ENCODE measurements around the gene PSMG2.
A peak's percentile ranks its signal among the peaks of the same experiment; 100 is the strongest.

PSMG2 gene

DNA sequence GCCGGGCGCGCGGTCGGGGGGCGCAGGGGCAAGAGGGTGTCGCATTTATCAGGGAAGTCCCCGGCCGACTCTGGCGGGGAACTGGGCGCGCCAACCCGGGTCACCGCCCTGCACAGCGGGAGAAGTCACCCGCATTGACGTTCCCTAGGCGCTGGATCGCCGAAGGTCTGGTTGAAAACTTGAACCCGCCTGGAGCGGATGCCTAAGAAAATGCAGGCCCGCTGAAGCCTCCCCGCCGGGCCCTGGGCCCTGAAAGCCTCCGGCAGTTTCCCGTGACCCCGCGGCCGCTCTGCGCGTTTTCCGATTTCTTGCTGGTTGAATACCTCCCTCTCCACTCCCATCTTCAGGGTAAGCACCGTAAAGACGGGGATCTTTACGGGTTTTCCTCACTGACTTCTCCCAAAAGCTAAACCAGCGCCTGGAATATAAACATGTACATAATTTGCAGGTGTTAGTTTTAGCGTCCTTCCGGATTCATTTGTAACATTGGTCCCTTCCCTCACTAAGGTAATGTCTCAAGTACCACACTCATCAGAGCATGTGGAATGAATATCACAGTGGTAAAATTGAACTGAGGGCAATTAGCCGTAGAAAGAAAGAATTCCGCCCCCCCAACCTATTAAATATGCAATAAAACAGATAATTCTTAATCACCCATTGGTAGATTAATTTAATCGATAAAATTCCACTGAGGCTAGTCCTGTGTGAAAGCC is 44.3 kb upstream of the PSMG2 start:
- in situ Hi-C loops (cut with HindIII; ENCODE audit: low sequenced_read_pairs), result no loop called here

DNA sequence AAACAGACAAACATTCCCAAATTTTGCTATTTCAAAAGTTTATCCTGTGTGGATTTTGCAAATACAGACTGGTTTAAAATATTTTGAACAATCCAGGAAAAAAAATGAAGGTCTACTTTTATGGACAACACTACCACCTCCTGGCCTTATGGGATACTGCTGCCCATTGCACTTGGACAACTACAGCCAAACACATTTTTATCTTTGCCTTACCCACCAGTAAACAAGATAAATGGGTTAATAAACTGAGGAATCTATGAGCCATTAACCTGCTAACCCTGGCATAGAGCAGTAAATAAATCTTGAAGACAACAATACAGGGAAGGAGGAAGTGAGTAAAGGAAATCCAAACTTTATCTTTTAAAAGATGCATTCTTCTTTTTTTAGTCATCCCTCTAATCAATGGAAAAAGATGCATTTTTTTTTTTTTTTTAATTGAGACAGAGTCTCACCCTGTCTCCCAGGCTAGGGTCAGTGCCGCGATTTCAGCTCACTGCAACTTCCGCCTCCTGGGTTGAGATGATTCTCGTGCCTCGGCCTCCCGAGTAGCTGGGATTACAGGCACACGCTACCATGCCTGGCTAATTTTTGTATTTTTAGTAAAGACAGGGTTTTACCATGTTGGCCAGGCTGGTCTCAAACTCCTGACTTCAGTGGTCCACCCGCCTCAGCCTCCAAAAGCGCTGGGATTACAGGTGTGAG is 42.8 kb upstream of the PSMG2 start:
- peak; percentile 74 for DNase-seq (ENCODE audit: low read depth, low spot score)
- H3K4me3 ChIP-seq (ENCODE audit: low read depth, low read length), result no peak overlapping the region
- TF ChIP-seq, protein P1, sequence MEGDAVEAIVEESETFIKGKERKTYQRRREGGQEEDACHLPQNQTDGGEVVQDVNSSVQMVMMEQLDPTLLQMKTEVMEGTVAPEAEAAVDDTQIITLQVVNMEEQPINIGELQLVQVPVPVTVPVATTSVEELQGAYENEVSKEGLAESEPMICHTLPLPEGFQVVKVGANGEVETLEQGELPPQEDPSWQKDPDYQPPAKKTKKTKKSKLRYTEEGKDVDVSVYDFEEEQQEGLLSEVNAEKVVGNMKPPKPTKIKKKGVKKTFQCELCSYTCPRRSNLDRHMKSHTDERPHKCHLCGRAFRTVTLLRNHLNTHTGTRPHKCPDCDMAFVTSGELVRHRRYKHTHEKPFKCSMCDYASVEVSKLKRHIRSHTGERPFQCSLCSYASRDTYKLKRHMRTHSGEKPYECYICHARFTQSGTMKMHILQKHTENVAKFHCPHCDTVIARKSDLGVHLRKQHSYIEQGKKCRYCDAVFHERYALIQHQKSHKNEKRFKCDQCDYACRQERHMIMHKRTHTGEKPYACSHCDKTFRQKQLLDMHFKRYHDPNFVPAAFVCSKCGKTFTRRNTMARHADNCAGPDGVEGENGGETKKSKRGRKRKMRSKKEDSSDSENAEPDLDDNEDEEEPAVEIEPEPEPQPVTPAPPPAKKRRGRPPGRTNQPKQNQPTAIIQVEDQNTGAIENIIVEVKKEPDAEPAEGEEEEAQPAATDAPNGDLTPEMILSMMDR (IDR thresholded peaks at IDR 0.05; ENCODE audit: low read depth, low read length), result peak; percentile 90
- in situ Hi-C loops (cut with HindIII; ENCODE audit: low sequenced_read_pairs), result no loop called here

More for the DNA sequence above, 44.3 kb upstream of the PSMG2 start:
- peak overlapping the region; percentile 62 for H3K4me3 ChIP-seq (ENCODE audit: low read depth, low read length)
- peak; percentile 55 for DNase-seq (ENCODE audit: low read depth, low spot score)
- TF ChIP-seq, protein P1 (IDR thresholded peaks at IDR 0.05; ENCODE audit: low read depth, low read length), result no peak

DNA sequence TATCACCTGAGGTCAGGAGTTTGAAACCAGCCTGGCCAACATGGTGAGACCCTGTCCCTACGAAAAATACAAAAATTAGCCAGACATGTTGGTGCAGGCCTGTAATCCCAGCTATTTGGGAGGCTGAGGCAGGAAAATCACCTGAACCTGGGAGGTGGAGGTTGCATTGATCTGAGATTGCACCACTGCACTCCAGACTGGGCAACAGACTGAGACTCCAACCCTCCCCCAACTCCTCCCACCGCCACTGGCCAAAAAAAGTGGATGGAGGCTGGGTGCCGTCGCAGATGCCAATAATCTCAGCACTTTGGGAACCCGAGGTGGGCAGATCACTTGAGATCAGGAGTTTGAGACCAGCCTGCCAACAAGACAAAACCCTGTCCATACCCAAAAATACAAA is 34.8 kb upstream of the PSMG2 start:
- TF ChIP-seq, protein P1 (IDR thresholded peaks at IDR 0.05; ENCODE audit: low read depth, low read length), result no peak
- in situ Hi-C loops (cut with HindIII; ENCODE audit: low sequenced_read_pairs), result no loop called here
- no peak for DNase-seq (ENCODE audit: low read depth, low spot score)
- no peak overlapping the region for H3K4me3 ChIP-seq (ENCODE audit: low read depth, low read length)

DNA sequence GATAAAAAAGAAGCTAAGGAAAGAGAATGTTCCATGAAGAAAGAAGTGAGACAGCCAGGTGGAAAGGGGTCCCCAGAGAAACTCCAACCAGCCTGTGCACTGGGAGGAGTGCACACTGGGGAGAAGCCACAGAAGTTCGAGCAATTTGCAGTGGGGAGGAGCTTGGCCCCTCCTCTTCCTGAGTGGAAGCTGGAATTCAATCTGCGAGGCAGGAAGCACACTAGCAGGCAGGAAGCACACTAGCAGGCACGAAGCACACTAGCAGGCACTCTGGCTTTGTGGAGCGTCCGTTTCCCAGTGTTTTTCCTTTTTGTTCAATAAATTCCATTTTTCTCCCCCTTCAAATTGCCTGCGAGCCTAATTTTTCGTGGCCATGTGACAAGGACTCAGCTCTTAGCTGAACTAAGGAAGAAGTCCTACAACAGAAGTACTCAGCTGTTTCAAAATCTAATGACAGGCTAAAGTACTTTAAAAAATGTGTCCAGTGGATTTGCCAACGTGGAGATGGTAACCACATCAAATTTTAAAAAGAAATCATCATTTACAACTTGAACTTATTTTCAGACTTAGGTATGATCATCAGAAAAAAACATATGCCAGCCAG is 23.6 kb upstream of the PSMG2 start:
- no peak overlapping the region for H3K4me3 ChIP-seq (ENCODE audit: low read depth, low read length)
- TF ChIP-seq, protein P1 (IDR thresholded peaks at IDR 0.05; ENCODE audit: low read depth, low read length), result no peak
- in situ Hi-C loops (cut with HindIII; ENCODE audit: low sequenced_read_pairs), result no loop called here
- no peak for DNase-seq (ENCODE audit: low read depth, low spot score)

DNA sequence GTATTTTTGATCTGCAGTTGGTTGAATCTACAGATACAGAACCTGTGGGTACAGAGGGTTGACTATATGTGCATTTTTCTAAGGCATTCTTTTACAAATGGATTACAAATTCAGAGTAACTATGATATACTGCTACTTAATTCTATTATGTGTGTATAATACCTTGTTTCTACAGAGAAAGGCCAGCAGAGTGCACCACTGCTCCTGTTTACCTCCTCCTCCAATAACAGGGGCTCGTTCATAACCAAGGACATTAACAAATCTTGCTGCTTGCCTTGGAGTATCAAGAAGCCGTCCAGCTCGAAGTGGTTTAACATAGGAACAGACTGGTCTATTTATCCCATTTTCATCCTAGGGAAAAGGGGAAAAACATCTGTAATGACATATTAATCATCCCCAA is 16.7 kb upstream of the PSMG2 start:
- in situ Hi-C loops (cut with HindIII; ENCODE audit: low sequenced_read_pairs), result no loop called here
- TF ChIP-seq, protein P1 (IDR thresholded peaks at IDR 0.05; ENCODE audit: low read depth, low read length), result peak; percentile 28
- peak; percentile 28 for DNase-seq (ENCODE audit: low read depth, low spot score)
- no peak overlapping the region for H3K4me3 ChIP-seq (ENCODE audit: low read depth, low read length)

DNA sequence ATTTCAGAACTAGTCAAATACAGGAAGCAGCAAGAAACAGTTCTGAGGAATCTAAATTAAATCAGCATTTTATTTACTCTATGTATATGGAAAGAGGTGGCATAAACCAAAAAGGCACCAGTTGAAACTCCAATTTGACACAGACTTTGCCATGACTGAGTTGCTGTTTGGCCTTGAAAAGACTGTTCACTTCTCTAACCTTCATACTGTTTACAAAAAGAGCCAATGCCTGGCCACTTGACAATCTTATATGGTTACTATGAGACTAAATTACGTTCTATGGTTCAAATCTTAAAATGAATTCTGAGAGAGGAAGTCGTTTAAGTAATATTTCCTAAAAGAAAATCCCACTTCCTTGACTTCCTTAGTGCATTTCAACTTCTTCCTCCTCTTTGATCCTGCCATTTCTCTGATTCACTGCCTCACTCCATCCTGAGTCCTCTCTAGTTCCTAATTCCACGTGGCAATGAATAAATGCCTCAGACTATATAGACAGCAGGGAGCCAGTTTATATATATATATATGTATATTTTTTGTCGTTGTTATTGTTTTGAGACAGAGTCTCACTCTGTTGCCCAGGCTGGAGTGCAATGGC is 13.5 kb upstream of the PSMG2 start:
- in situ Hi-C loops (cut with HindIII; ENCODE audit: low sequenced_read_pairs), result no loop called here
- H3K4me3 ChIP-seq (ENCODE audit: low read depth, low read length), result no peak overlapping the region
- TF ChIP-seq, protein P1 (IDR thresholded peaks at IDR 0.05; ENCODE audit: low read depth, low read length), result no peak
- DNase-seq (ENCODE audit: low read depth, low spot score), result no peak
